ENCODE measurements around the gene PURB.

PURB gene

GRCh38 chr7:44905002-44905635 is 19.8 kb upstream of the PURB start:
- Mint-ChIP-seq H3K4me1 (no peaks in the 10 kb centered on the region), H3K36me3 (peaks cover 6% of the 10 kb centered on the region), H3K27ac (no peak overlapping the region)

GRCh38 chr7:44899443-44899842 is 14.1 kb upstream of the PURB start:
- no peak for DNase-seq (ENCODE audit: low spot score in 2 of 2)
- Mint-ChIP-seq H3K4me3 (no peak overlapping the region), H3K4me1 (peaks cover 18% of the 10 kb centered on the region), H3K9me3 (no peaks in the 10 kb centered on the region), H3K27ac (no peak overlapping the region), H3K36me3 (no peaks in the 10 kb centered on the region)
- ATAC-seq, result no peak

More at GRCh38 chr7:44905002-44905635, 19.8 kb upstream of the PURB start:
- ATAC-seq (no peak), DNase-seq (ENCODE audit: low spot score in 2 of 2) (no peak)
- no peaks in the 10 kb centered on the region for H3K9me3 Mint-ChIP-seq
- no peak overlapping the region for H3K4me3 Mint-ChIP-seq

GRCh38 chr7:44898039-44898438 is 12.7 kb upstream of the PURB start:
- Mint-ChIP-seq H3K36me3 (no peaks in the 10 kb centered on the region), H3K4me3 (no peak overlapping the region), H3K27ac (no peak overlapping the region), H3K4me1 (peaks cover 22% of the 10 kb centered on the region), H3K9me3 (no peaks in the 10 kb centered on the region)
- no peak for DNase-seq (ENCODE audit: low spot score in 2 of 2)
- ATAC-seq, result no peak

GRCh38 chr7:44897309-44897708 is 12.0 kb upstream of the PURB start:
- H3K36me3 Mint-ChIP-seq, result no peaks in the 10 kb centered on the region
- DNase-seq (ENCODE audit: low spot score in 2 of 2), result no peak
- H3K4me3 Mint-ChIP-seq, result no peak overlapping the region
- H3K27ac Mint-ChIP-seq, result no peak overlapping the region
- H3K4me1 Mint-ChIP-seq, result peaks cover 23% of the 10 kb centered on the region
- H3K9me3 Mint-ChIP-seq, result no peaks in the 10 kb centered on the region
- no peak for ATAC-seq

GRCh38 chr7:44894888-44895580 is 9.7 kb upstream of the PURB start:
- Mint-ChIP-seq H3K4me1 (peaks cover 39% of the 10 kb centered on the region), H3K4me3 (no peak overlapping the region), H3K36me3 (no peaks in the 10 kb centered on the region), H3K9me3 (no peaks in the 10 kb centered on the region), H3K27ac (peak overlapping the region; percentile 82)
- ATAC-seq (peak; percentile 55), DNase-seq (ENCODE audit: low spot score in 2 of 2) (no peak)

GRCh38 chr7:44893710-44894234 is 8.4 kb upstream of the PURB start:
- peaks cover 45% of the 10 kb centered on the region for H3K4me1 Mint-ChIP-seq
- H3K27ac Mint-ChIP-seq, result peak overlapping the region; percentile 97
- ATAC-seq, result no peak
- no peak overlapping the region for H3K4me3 Mint-ChIP-seq
- no peak for DNase-seq (ENCODE audit: low spot score in 2 of 2)
- H3K9me3 Mint-ChIP-seq, result no peaks in the 10 kb centered on the region
- no peaks in the 10 kb centered on the region for H3K36me3 Mint-ChIP-seq

GRCh38 chr7:44891791-44892190 is 6.5 kb upstream of the PURB start:
- peak; percentile 43 for ATAC-seq
- Mint-ChIP-seq H3K4me1 (peaks cover 45% of the 10 kb centered on the region), H3K4me3 (peak overlapping the region; percentile 28), H3K36me3 (no peaks in the 10 kb centered on the region), H3K27ac (peak overlapping the region; percentile 97), H3K9me3 (no peaks in the 10 kb centered on the region)
- DNase-seq (ENCODE audit: low spot score in 2 of 2), result no peak

GRCh38 chr7:44891372-44891771 is 6.0 kb upstream of the PURB start:
- DNase-seq (ENCODE audit: low spot score in 2 of 2) (peak in 1 of 2 donors; percentile 63), ATAC-seq (peak; percentile 81)
- peaks cover 45% of the 10 kb centered on the region for H3K4me1 Mint-ChIP-seq
- H3K27ac Mint-ChIP-seq, result peak overlapping the region; percentile 97
- H3K9me3 Mint-ChIP-seq, result no peaks in the 10 kb centered on the region
- peak overlapping the region; percentile 28 for H3K4me3 Mint-ChIP-seq
- no peaks in the 10 kb centered on the region for H3K36me3 Mint-ChIP-seq

- peaks cover 15% of the 10 kb centered on the region for H3K36me3 Mint-ChIP-seq
- H3K27ac Mint-ChIP-seq, result peak overlapping the region; percentile 99
- no peak overlapping the region for H3K4me3 Mint-ChIP-seq
- H3K4me1 Mint-ChIP-seq, result peaks cover 46% of the 10 kb centered on the region
- DNase-seq (ENCODE audit: low spot score in 2 of 2) (no peak), ATAC-seq (no peak)
- H3K9me3 Mint-ChIP-seq, result no peaks in the 10 kb centered on the region
These were observed 3.9 kb upstream of the PURB start for GRCh38 chr7:44889086-44889781.

- ATAC-seq (no peak), DNase-seq (ENCODE audit: low spot score in 2 of 2) (no peak)
- no peaks in the 10 kb centered on the region for H3K9me3 Mint-ChIP-seq
- peaks cover 45% of the 10 kb centered on the region for H3K4me1 Mint-ChIP-seq
- H3K27ac Mint-ChIP-seq, result peak overlapping the region; percentile 99
- H3K4me3 Mint-ChIP-seq, result peak overlapping the region; percentile 89
- H3K36me3 Mint-ChIP-seq, result peaks cover 34% of the 10 kb centered on the region
These were observed 2.0 kb upstream of the PURB start for GRCh38 chr7:44887293-44887692.

- Mint-ChIP-seq H3K4me3 (peak overlapping the region; percentile 89), H3K36me3 (peaks cover 59% of the 10 kb centered on the region), H3K9me3 (no peaks in the 10 kb centered on the region), H3K4me1 (peaks cover 52% of the 10 kb centered on the region), H3K27ac (peak overlapping the region; percentile 99)
- ATAC-seq, result peak; percentile 44
- DNase-seq (ENCODE audit: low spot score in 2 of 2), result peak; percentile 38 to 77
These were observed 523 bp downstream of the PURB start for GRCh38 chr7:44884621-44885393.

- no peaks in the 10 kb centered on the region for H3K9me3 Mint-ChIP-seq
- peaks cover 49% of the 10 kb centered on the region for H3K4me1 Mint-ChIP-seq
These were observed 1.2 kb downstream of the PURB start for GRCh38 chr7:44883961-44884620.

GRCh38 chr7:44882899-44883298 is 2.4 kb downstream of the PURB start:
- Mint-ChIP-seq H3K4me1 (peaks cover 47% of the 10 kb centered on the region), H3K9me3 (no peaks in the 10 kb centered on the region), H3K4me3 (peak overlapping the region; percentile 89), H3K27ac (no peak overlapping the region), H3K36me3 (peaks cover 78% of the 10 kb centered on the region)
- DNase-seq (ENCODE audit: low spot score in 2 of 2) (no peak), ATAC-seq (no peak)

More at GRCh38 chr7:44883961-44884620, 1.2 kb downstream of the PURB start:
- DNase-seq (ENCODE audit: low spot score in 2 of 2) (no peak), ATAC-seq (no peak)
- Mint-ChIP-seq H3K27ac (peak overlapping the region; percentile 99), H3K4me3 (peak overlapping the region; percentile 89), H3K36me3 (peaks cover 66% of the 10 kb centered on the region)

- H3K4me3 Mint-ChIP-seq, result peak overlapping the region; percentile 89
- DNase-seq (ENCODE audit: low spot score in 2 of 2) (no peak), ATAC-seq (no peak)
- H3K9me3 Mint-ChIP-seq, result no peaks in the 10 kb centered on the region
- H3K4me1 Mint-ChIP-seq, result peaks cover 39% of the 10 kb centered on the region
- H3K27ac Mint-ChIP-seq, result peak overlapping the region; percentile 32
- peaks cover 87% of the 10 kb centered on the region for H3K36me3 Mint-ChIP-seq
These were observed 3.7 kb downstream of the PURB start for GRCh38 chr7:44881610-44882009.

Data from stimulated activated effector memory CD8-positive, alpha-beta T cell treated with anti-CD3 and anti-CD28 coated beads, Interleukin-12 subunit alpha, Interleukin-12 subunit beta, amount 100 ng/mL, for 72 hours (primary cell).